ENCODE data around the gene SLIT3.

GRCh38 chr5:169300468-169301385, at the start of gene SLIT3:
- TF ChIP-seq POLR2A (IDR thresholded peaks at IDR 0.05; ENCODE audit: low read depth) = no peak
- peak in 1 of 3 experiments; percentile 22 for TF ChIP-seq CTCF (IDR thresholded peaks at IDR 0.05)
- no peak for TF ChIP-seq EP300 (IDR thresholded peaks at IDR 0.05)
- TF ChIP-seq POLR2AphosphoS5 (IDR thresholded peaks at IDR 0.05) = peak; percentile 19 to 61

All from esophagus muscularis mucosa (tissue), 4 donors.